Upper lobe of right lung (tissue), 1 donor: Measurements from ENCODE around the gene ACACB. TPM values are rescaled to one million over a fixed set of nuclear protein-coding genes. Genes with fewer than 3 reads are reported as not detected.
A peak's percentile ranks its signal among the peaks of the same experiment; 100 is the strongest.
"Not testable (repeated sequence)": the region's sequence is repeated elsewhere in the genome, so short reads cannot be mapped to it uniquely, and the experiment has no call there.

Source experiments
- ATAC-seq: fragments of 200-7000 bp; cut with Tn5 transposase; one replicate; pipeline ENCODE4 v1.9.1; 2020; ENCODE audit warnings: mild to moderate bottlenecking, moderate library complexity
- DNase-seq: peaks from one replicate; pipeline ENCODE4 v3.0.0-alpha.2; 2020
- H3K27ac ChIP-seq: fragments of 200-600 bp; one replicate; pipeline ENCODE4 v1.8.0; 2022
- H3K27me3 ChIP-seq: fragments of 200-600 bp; one replicate; pipeline ENCODE4 v1.8.0; 2022; ENCODE audit warnings: mild to moderate bottlenecking
- H3K36me3 ChIP-seq: fragments of 200-600 bp; one replicate; pipeline ENCODE4 v1.8.0; 2022
- H3K4me1 ChIP-seq: fragments of 200-600 bp; one replicate; pipeline ENCODE4 v1.8.0; 2022
- H3K4me3 ChIP-seq: fragments of 200-600 bp; one replicate; pipeline ENCODE4 v1.8.0; 2022; ENCODE audit warnings: mild to moderate bottlenecking
- H3K9me3 ChIP-seq: fragments of 200-600 bp; one replicate; pipeline ENCODE4 v1.8.0; 2022
- CTCF ChIP-seq: fragments of 200-600 bp; IDR thresholded peaks from one replicate; pipeline ENCODE4 v1.8.0; 2022; ENCODE audit warnings: antibody characterized with exemption
- intact Hi-C: fragments of 100-400 bp; cut with DNase I; formaldehyde crosslinking; loops from one replicate; pipeline ENCODE4 v1.11.0; 2022
- total RNA-seq: library from RNA; stranded (reverse); fragmentation: NEBNext Ultra II Directional; extraction: Animal tissue kit (Norgen Biotek cat#: 25700); gene quantifications from one replicate; pipeline ENCODE4 v1.2.1, GENCODE V29; 2021
- donor health status: DM: no; HTN: yes; CAD: no; lungs with severe emphysema.

The ACACB gene
- total RNA-seq, 1 donor from 2014 or later: 35.2 TPM

- ATAC-seq (no peak), DNase-seq (no peak)
- no peaks in the 10 kb centered on the region for H3K36me3 ChIP-seq
- no peaks in the 10 kb centered on the region for H3K4me1 ChIP-seq
- no peak overlapping the region for H3K4me3 ChIP-seq
- no peak overlapping the region for H3K27ac ChIP-seq
- no peaks in the 10 kb centered on the region for H3K9me3 ChIP-seq
- H3K27me3 ChIP-seq: no peaks in the 10 kb centered on the region
- intact Hi-C loops: no loop called here
- TF ChIP-seq CTCF: no peak
Measured at GRCh38 chr12:109144224-109144623, 27.8 kb downstream of the ACACB start.

GRCh38 chr12:109147126-109147525 is 30.7 kb downstream of the ACACB start:
- H3K4me1 ChIP-seq, H3K27ac ChIP-seq, H3K36me3 ChIP-seq, ATAC-seq, H3K27me3 ChIP-seq, H3K9me3 ChIP-seq, DNase-seq, intact Hi-C loops, H3K4me3 ChIP-seq: not testable (repeated sequence)

- Histone ChIP-seq H3K36me3 (no peaks in the 10 kb centered on the region), H3K9me3 (no peaks in the 10 kb centered on the region), H3K4me1 (no peaks in the 10 kb centered on the region), H3K27ac (peak overlapping the region; percentile 60), H3K27me3 (no peaks in the 10 kb centered on the region), H3K4me3 (no peak overlapping the region)
- ATAC-seq: peak; percentile 68
- intact Hi-C loops: no loop called here
- no peak for DNase-seq
- no peak for TF ChIP-seq CTCF
Measured at GRCh38 chr12:109147954-109148353, 31.6 kb downstream of the ACACB start.

- DNase-seq (no peak), ATAC-seq (no peak)
- H3K4me3 ChIP-seq: no peak overlapping the region
- no peak for TF ChIP-seq CTCF
- peaks cover 8% of the 10 kb centered on the region for H3K4me1 ChIP-seq
- no peaks in the 10 kb centered on the region for H3K36me3 ChIP-seq
- no peaks in the 10 kb centered on the region for H3K27me3 ChIP-seq
- H3K27ac ChIP-seq: no peak overlapping the region
- intact Hi-C loops: no loop called here
- no peaks in the 10 kb centered on the region for H3K9me3 ChIP-seq
Measured at GRCh38 chr12:109150124-109150640, 33.8 kb downstream of the ACACB start.

- intact Hi-C loops: no loop called here
- TF ChIP-seq CTCF: no peak
- no peaks in the 10 kb centered on the region for H3K9me3 ChIP-seq
- peaks cover 8% of the 10 kb centered on the region for H3K4me1 ChIP-seq
- H3K36me3 ChIP-seq: no peaks in the 10 kb centered on the region
- DNase-seq (no peak), ATAC-seq (no peak)
- H3K4me3 ChIP-seq: no peak overlapping the region
- H3K27me3 ChIP-seq: no peaks in the 10 kb centered on the region
- no peak overlapping the region for H3K27ac ChIP-seq
Measured at GRCh38 chr12:109151457-109151856, 35.1 kb downstream of the ACACB start.

GRCh38 chr12:109153821-109154441 is 37.5 kb downstream of the ACACB start:
- intact Hi-C loops: no loop called here
- H3K27ac ChIP-seq: peak overlapping the region; percentile 85
- DNase-seq (no peak), ATAC-seq (peak; percentile 3)
- H3K4me3 ChIP-seq: peak overlapping the region; percentile 81
- no peaks in the 10 kb centered on the region for H3K9me3 ChIP-seq
- H3K27me3 ChIP-seq: no peaks in the 10 kb centered on the region
- no peak for TF ChIP-seq CTCF
- H3K4me1 ChIP-seq: peaks cover 18% of the 10 kb centered on the region
- H3K36me3 ChIP-seq: no peaks in the 10 kb centered on the region
